Measurements from ENCODE around the gene SLC1A7. TPM values are rescaled to one million over a fixed set of nuclear protein-coding genes. Genes with fewer than 3 reads are reported as not detected.

SLC1A7 gene
- polyA plus RNA-seq, 1 donor from 2014 or later, result not detected

GRCh38 chr1:53189061-53189460 is 46.6 kb upstream of the SLC1A7 start:
- H3K27me3 ChIP-seq (ENCODE audit: insufficient read depth, low read depth, low read length), result no peaks in the 10 kb centered on the region
- no peak overlapping the region for H3K9ac ChIP-seq (ENCODE audit: low read length)
- H3K4me3 ChIP-seq (ENCODE audit: low read length), result no peak overlapping the region
- no peaks in the 10 kb centered on the region for H3K79me2 ChIP-seq (replicated peaks; ENCODE audit: insufficient read depth, low read length)
- H3K9me3 ChIP-seq (ENCODE audit: low read length), result no peaks in the 10 kb centered on the region
- no peak overlapping the region for H3K27ac ChIP-seq (ENCODE audit: low read length)
- H3K4me2 ChIP-seq (ENCODE audit: low read length), result no peak overlapping the region
- H3F3A ChIP-seq (ENCODE audit: insufficient read depth, low read length, poor library complexity, severe bottlenecking), result no peaks in the 10 kb centered on the region
- no peaks in the 10 kb centered on the region for H4K20me1 ChIP-seq (ENCODE audit: insufficient read depth)
- TF ChIP-seq CTCF (IDR thresholded peaks at IDR 0.05; ENCODE audit: poor library complexity, severe bottlenecking), result no peak
- TF ChIP-seq REST (IDR thresholded peaks at IDR 0.05; ENCODE audit: borderline replicate concordance), result no peak
- TF ChIP-seq MXI1 (conservative IDR thresholded peaks at IDR 0.05; ENCODE audit: poor library complexity, severe bottlenecking), result no peak
- TF ChIP-seq EZH2 (IDR thresholded peaks at IDR 0.05; ENCODE audit: borderline replicate concordance, insufficient read depth, low read length, poor library complexity, severe bottlenecking), result no peak
- no peak for TF ChIP-seq POLR2AphosphoS5 (IDR thresholded peaks at IDR 0.05)
- TF ChIP-seq SMC3 (conservative IDR thresholded peaks at IDR 0.05; ENCODE audit: poor library complexity), result no peak
- no peak for TF ChIP-seq TAF1 (IDR thresholded peaks at IDR 0.05; ENCODE audit: low read depth)
- TF ChIP-seq RAD21 (conservative IDR thresholded peaks at IDR 0.05), result no peak
- no peak for TF ChIP-seq EP300 (conservative IDR thresholded peaks at IDR 0.05; ENCODE audit: poor library complexity, severe bottlenecking)
- H3K9me2 ChIP-seq (ENCODE audit: insufficient read depth, low read length), result no peaks in the 10 kb centered on the region
- H3K36me3 ChIP-seq (ENCODE audit: insufficient read depth, low read length), result no peaks in the 10 kb centered on the region
- H2AFZ ChIP-seq (ENCODE audit: low read depth, low read length), result no peak overlapping the region

- Histone ChIP-seq H4K20me1 (ENCODE audit: insufficient read depth) (no peaks in the 10 kb centered on the region), H3K9ac (ENCODE audit: low read length) (no peak overlapping the region), H3K27ac (ENCODE audit: low read length) (no peak overlapping the region), H3F3A (ENCODE audit: insufficient read depth, low read length, poor library complexity, severe bottlenecking) (no peaks in the 10 kb centered on the region), H3K27me3 (ENCODE audit: insufficient read depth, low read depth, low read length) (no peaks in the 10 kb centered on the region), H3K36me3 (ENCODE audit: insufficient read depth, low read length) (no peaks in the 10 kb centered on the region), H2AFZ (ENCODE audit: low read depth, low read length) (no peak overlapping the region), H3K4me2 (ENCODE audit: low read length) (no peak overlapping the region), H3K79me2 (replicated peaks; ENCODE audit: insufficient read depth, low read length) (no peaks in the 10 kb centered on the region), H3K9me3 (ENCODE audit: low read length) (no peaks in the 10 kb centered on the region), H3K4me3 (ENCODE audit: low read length) (no peak overlapping the region), H3K9me2 (ENCODE audit: insufficient read depth, low read length) (no peaks in the 10 kb centered on the region)
- TF ChIP-seq EZH2 (IDR thresholded peaks at IDR 0.05; ENCODE audit: borderline replicate concordance, insufficient read depth, low read length, poor library complexity, severe bottlenecking) (no peak), MXI1 (conservative IDR thresholded peaks at IDR 0.05; ENCODE audit: poor library complexity, severe bottlenecking) (no peak), EP300 (conservative IDR thresholded peaks at IDR 0.05; ENCODE audit: poor library complexity, severe bottlenecking) (no peak)
These were observed 45.7 kb upstream of the SLC1A7 start for GRCh38 chr1:53188099-53188498.
